AG04450 (cell line): ENCODE measurements around the gene ZCCHC7. TPM values are rescaled to one million over a fixed set of nuclear protein-coding genes. Genes with fewer than 3 reads are reported as not detected.

ENCODE experiments used
- CTCF ChIA-PET: fragments of 300-600, 350-600 bp; formaldehyde crosslinking; extraction: SDS; loops from one replicate; lab custom pipeline; 2022; ENCODE audit warnings: antibody characterized with exemption, inconsistent platforms; lab: Charles Lee
- POLR2A ChIA-PET: fragments of 350-600 bp; formaldehyde crosslinking; extraction: SDS; loops from one replicate; lab custom pipeline; 2021; ENCODE audit warnings: antibody characterized with exemption, inconsistent platforms; lab: Yijun Ruan, JAX
- DNase-seq: peaks from one replicate; pipeline ENCODE4 v3.0.0-alpha.2; 2011; ENCODE audit warnings: low read depth, low spot score
- H3K27ac ChIP-seq: one replicate; pipeline ENCODE4 v1.5.1; 2012; ENCODE audit warnings: low read depth, low read length, control low read depth
- H3K27me3 ChIP-seq: one replicate; pipeline ENCODE4 v1.6.0; 2012; ENCODE audit warnings: low read length; ENCODE audit not compliant: control insufficient read depth, insufficient read depth
- H3K4me3 ChIP-seq: 2 replicates; pipeline ENCODE4 v1.5.1; 2011; ENCODE audit warnings: mild to moderate bottlenecking, low read depth, low read length, control low read depth
- H3K9me3 ChIP-seq: 2 replicates; pipeline ENCODE4 v1.5.1; 2012; ENCODE audit warnings: low read length; ENCODE audit not compliant: control insufficient read depth, insufficient read depth
- polyA plus RNA-seq: library from polyadenylated mRNA; depleted of rRNA; stranded (reverse); fragments of >200 nt; gene quantifications from 2 replicates; pipeline ENCODE4 v1.2.3, GENCODE V29; 2011
- TF ChIP-seq, protein P1 (sequence below): IDR thresholded peaks from 2 replicates; pipeline ENCODE4 v1.5.1; 2011; ENCODE audit warnings: low read depth, low read length, control low read depth, inconsistent platforms

ZCCHC7 gene
- polyA plus RNA-seq, 1 experiment = 21.6 TPM

DNA sequence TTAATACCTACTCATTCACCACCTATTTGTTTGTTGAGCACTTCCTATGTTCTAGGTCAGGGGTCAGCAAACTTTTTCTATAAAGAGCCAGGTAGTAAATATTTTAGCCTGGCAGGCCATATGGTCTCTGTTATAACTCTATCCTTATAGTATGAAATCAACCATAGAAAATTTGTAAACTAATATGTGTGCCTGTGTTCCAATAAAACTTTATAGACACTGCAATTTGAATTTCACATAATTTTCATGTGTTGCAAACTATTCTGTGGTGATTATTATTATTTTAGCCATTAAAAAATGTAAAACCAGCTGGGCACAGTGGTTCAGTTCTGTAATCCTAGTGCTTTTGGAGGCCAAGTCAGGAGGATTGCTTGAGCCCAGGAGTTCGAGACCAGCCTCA, 223.3 kb downstream of the ZCCHC7 start:
- H3K4me3 ChIP-seq = no peak overlapping the region
- CTCF ChIA-PET = no interaction called here

DNA sequence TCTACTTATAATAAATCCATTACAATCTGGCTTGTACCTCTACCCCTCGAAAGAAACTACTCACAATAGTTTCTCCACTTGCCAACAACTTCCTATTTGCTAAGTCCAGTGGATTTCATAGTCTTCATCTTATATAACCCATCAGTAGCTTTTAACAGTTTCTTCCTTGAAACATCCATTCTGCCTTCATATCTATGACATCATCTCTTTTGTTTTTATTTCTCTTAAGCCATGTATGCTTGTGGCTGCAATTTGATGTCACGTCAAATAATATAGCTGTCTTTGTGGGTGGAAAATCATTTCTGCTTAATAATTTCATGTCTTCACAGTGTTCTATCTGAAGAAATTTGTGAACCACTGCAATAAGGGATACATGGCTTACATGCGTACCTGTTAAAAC, 224.7 kb downstream of the ZCCHC7 start:
- no peak overlapping the region for H3K4me3 ChIP-seq
- no peaks in the 10 kb centered on the region for H3K9me3 ChIP-seq
- ChIA-PET POLR2A (no interaction called here), CTCF (interaction anchor here (0.5 to 1.2 kb wide), 2 partner anchors 15 to 215 kb away, joined by 3 to 4 read pairs; no protein-coding TSS in a partner anchor)
- no peak overlapping the region for H3K27ac ChIP-seq
- TF ChIP-seq, protein P1, sequence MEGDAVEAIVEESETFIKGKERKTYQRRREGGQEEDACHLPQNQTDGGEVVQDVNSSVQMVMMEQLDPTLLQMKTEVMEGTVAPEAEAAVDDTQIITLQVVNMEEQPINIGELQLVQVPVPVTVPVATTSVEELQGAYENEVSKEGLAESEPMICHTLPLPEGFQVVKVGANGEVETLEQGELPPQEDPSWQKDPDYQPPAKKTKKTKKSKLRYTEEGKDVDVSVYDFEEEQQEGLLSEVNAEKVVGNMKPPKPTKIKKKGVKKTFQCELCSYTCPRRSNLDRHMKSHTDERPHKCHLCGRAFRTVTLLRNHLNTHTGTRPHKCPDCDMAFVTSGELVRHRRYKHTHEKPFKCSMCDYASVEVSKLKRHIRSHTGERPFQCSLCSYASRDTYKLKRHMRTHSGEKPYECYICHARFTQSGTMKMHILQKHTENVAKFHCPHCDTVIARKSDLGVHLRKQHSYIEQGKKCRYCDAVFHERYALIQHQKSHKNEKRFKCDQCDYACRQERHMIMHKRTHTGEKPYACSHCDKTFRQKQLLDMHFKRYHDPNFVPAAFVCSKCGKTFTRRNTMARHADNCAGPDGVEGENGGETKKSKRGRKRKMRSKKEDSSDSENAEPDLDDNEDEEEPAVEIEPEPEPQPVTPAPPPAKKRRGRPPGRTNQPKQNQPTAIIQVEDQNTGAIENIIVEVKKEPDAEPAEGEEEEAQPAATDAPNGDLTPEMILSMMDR = no peak
- H3K27me3 ChIP-seq = no peaks in the 10 kb centered on the region
- DNase-seq = no peak

More for the DNA sequence above, 223.3 kb downstream of the ZCCHC7 start:
- POLR2A ChIA-PET = no interaction called here
- no peak for DNase-seq
- Histone ChIP-seq H3K9me3 (no peaks in the 10 kb centered on the region), H3K27me3 (no peaks in the 10 kb centered on the region), H3K27ac (no peak overlapping the region)
- TF ChIP-seq, protein P1 = no peak

DNA sequence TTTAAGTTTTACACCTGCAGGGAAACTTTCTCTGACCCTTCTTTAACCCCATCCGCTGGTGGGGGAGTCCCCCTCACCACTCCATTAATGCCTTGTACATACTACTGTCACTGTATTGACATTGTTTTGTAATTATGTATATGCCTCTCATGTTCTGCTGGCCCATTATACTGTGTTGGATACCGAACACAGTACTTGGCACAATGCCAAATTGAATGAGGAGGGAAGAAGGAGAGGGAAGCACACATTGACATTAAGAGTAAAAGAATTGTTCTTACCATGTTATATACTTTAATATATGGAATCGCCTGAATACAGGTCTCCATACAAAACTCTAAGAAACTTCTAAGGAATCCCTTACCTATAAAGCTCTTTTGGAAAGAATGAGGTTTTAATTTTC, 228.5 kb downstream of the ZCCHC7 start:
- Histone ChIP-seq H3K9me3 (no peaks in the 10 kb centered on the region), H3K4me3 (no peak overlapping the region), H3K27ac (no peak overlapping the region), H3K27me3 (no peaks in the 10 kb centered on the region)
- CTCF ChIA-PET = no interaction called here
- no peak for DNase-seq
- POLR2A ChIA-PET = no interaction called here
- TF ChIP-seq, protein P1 = no peak

DNA sequence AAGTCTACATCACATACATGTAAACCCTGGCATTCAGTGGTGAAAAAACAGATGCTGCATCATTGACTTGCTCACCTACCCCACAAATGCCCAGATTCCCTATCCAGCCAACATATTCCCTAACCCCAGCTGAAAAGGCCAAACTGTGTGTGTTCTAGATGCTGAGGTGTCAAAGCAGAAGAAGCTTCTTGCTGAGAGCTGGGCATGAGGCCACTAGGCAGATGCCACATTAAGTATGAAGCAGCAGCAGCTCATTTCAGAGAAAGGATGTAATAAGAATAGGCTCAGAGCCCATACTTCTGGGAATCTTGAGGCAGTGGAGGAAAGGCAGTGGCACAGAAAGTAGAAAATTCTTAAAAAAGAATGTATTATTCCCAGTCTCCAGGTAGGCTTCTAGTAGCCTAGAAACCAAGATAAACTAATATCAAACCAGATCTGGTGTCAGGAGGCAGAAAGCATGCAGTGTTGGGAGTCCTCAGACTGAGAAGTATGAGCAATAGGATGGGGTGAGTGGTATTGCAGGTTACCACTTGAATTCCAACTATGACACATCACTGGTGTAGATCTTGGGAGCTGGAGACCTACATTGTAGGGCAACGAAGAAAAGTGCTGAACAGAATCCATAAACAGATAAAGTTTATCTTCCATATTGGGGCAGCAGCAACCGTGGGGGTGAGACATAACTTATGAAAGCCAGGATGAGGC, 230.3 kb downstream of the ZCCHC7 start:
- POLR2A ChIA-PET = interaction anchor here (0.6 kb wide), 1 partner anchor 212 kb away, joined by 6 read pairs; no protein-coding TSS in a partner anchor
- DNase-seq = no peak
- TF ChIP-seq, protein P1 = no peak
- Histone ChIP-seq H3K27ac (no peak overlapping the region), H3K27me3 (no peaks in the 10 kb centered on the region), H3K9me3 (no peaks in the 10 kb centered on the region), H3K4me3 (no peak overlapping the region)
- CTCF ChIA-PET = interaction anchor here (0.7 kb wide), 1 partner anchor 352 kb away, joined by 4 read pairs; no protein-coding TSS in a partner anchor

DNA sequence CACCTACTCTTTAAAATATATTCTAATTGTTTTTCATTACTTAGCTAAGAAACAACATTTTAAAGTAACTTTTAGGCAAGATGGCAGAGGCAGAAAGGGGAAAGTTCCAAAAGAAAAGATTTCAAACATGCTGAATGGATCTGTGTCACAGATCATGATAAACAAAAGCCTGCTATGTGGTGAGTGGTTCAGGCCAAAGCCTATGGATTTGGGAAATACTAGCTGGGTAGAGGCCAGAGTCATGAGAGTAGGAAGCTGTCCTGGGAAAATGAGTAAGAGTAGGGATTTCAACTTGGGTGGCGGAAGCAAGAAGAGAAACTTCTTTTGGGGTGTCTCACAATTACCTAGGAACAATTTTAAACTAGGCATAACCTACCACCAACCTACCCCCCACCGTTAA, 233.4 kb downstream of the ZCCHC7 start:
- Histone ChIP-seq H3K27ac (no peak overlapping the region), H3K4me3 (no peak overlapping the region), H3K27me3 (no peaks in the 10 kb centered on the region), H3K9me3 (no peaks in the 10 kb centered on the region)
- no peak for DNase-seq
- POLR2A ChIA-PET = no interaction called here
- CTCF ChIA-PET = interaction anchor here (0.6 kb wide), 1 partner anchor 128 kb away, joined by 12 read pairs; no protein-coding TSS in a partner anchor
- TF ChIP-seq, protein P1 = no peak
